NCI-H2196 (cell line): ENCODE data around the gene CEBPA.

Experiments
- DNase-seq: peaks from one replicate; lab custom pipeline; 2025; ENCODE audit not compliant: unreplicated experiment; lab: John Stamatoyannopoulos, UW

Gene CEBPA

DNA sequence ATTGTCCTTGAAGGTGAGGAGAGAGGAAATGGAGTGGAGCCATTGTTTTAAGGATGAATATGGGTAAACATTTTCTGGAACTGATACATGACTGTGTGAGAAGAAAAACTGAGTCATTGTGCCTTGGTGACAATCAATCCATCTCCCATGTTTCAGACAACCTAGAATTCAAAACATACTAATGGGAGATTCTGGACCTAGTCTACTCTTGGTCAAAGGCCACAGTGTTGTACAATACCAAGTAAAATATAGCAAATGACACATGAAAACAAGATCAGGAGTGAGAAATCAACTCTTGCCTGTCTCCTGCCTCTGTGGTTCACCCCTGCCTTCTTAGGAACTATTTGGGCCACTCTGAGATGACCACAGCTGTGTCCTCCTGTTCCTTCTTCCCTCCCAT lies 13.1 kb downstream of the CEBPA start:
- no peak for DNase-seq

DNA sequence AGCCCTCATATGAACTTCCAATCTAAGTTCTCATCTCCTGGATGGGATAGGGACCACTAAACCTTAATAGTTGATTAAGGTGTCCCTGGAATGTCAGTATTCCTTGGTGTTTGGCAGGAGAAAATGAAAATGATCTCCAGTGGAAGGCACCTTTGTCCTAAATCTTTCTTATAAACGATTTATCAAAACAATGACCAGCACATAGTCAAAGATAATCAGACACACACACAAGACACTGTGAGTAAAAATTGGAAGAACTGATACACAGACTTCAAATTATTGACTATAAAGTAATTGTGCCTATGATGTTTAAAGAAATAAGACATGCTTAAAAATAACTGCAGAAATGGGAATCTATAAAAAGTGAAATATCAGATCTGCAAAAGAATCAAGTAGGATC lies 13.7 kb downstream of the CEBPA start:
- no peak for DNase-seq

DNA sequence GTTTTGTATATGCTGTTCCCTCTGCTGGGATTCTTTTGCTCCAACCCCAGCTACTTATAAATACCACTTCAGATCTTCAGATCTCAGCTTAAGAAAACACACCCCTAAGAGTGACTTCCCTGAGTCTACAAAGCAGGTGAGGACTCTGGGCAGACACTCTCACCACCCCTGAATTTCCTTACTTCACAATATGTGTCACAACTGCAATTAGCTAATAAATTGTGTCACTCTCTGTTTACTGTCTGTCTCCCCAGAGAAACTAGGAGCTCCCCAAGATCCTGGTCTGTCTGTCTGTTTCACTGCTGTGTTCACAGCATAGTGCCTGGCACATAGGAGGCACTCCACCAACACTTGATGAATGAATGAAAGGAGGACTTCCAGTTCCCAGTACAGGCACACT lies 14.4 kb downstream of the CEBPA start:
- no peak for DNase-seq

DNA sequence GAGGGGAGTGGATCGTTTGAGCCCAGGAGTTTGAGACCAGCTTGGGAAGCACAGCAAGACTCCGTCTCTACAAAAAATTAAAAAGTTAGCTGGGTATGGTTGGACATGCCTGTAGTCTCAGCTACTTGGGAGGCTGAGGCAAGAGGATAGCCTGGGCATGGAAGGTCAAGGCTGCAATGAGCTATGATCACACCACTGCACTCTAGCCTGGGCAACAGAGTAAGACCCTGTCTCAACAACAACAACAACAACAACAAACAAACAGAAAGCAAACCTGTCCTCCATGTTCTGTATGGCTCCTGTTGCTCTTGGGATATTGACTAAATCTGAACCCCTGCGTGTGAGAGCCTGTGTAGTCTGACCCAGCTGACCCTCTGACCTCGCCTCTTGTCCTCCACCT lies 14.9 kb downstream of the CEBPA start:
- DNase-seq: no peak

DNA sequence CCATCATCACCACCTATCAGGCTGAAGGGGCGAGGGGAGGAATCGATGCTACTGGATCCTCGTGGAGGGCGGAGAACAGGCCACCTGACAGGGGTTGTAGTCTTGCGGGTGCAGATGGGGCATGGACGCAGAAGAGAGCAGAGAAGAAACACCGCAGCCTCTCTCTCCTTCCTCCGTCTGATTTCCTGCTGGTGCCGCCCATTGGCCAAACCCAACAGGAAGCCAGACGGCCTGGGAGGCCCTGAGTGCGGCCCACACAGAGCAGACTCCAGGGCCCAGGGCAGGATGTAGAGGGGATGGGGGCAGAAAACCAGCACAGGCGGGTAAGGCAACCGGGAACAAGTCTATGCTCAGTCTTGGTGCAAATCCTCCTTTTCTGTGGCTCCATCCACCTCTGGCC lies 15.4 kb downstream of the CEBPA start:
- DNase-seq: no peak

DNA sequence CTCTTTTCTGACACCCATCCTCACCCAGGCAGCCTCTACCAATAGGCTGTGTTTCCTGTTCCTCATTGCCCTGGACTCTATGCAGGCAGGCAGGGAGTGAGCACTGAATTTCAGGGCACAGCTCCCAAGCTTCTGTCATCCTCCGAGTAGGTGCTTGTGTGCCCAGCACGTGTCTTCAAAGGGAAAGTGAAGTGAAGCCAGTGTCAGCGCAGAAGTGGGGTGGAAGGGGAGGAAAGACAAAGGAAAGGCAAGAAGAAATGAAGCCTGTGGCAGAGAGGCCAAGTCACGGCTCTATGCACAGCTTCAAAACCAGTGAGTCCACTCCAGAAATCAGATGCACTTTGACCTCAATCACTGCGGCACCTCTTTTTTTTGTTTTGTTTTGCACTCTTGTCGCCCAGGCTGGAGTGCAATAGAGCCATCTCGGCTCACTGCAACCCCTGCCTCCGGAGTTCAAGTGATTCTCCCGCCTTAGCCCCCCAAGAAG lies 16.9 kb downstream of the CEBPA start:
- DNase-seq: no peak

DNA sequence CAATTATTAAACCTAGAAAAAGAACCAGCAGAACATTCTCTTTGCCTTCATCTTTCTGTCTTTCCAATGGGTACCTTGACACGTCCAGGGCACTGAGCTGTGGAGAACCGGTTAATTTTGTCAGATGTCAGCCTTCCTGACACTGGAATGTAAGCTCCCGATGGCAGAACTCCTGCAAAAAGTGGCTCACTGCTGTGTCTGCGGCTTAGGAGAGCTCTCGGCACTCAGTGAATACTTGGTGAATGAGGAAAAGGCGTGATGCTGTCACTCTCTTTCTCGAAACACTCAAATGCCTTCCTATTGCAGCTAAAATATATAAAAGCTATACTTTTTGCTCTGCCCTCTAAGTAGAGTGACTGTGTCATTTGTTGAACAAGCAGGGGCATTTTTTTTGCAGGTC lies 17.6 kb downstream of the CEBPA start:
- DNase-seq: no peak

DNA sequence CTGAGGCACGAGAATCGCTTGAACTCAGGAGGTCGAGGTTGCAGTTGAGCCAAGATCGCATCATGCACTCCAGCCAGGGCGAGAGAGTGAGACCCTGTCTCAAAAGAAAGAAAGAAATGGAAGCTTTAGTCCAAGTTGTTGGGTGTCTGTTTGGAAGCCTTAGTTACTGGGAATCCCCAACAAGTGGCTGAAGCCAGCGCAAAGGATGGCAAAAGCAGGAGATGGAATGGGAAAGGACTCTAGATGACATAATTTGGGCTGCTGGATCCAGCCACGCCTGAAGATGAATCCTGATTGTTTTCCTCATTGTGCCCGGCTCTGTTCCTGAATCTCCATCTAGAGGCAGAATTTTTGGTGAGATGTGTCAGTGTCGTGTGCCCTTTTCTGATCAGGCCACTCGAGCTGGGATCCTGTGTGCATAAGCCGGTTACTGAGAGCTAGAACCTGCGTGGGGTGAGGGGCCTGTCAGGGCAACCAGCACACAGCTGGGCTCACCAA lies 18.1 kb downstream of the CEBPA start:
- DNase-seq: no peak

DNA sequence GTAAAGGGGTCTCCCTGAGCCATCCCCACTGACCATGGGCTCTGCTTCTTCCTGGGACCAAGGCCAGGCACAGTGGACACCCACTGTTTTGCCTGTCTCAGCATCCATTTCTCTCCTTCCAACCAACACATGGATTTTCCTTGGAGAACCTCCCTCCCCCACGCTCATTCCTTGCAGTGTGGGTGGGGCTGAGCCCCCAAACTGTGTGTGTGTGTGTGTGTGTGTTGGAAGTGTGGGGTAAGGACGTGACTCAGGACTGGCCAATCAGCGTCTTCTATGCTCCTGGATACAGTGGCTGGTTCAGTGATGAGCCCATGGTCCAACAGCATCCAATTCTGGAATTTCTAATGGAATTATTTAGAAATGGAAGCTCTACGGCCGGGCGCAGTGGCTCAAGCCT lies 18.7 kb downstream of the CEBPA start:
- DNase-seq: no peak

DNA sequence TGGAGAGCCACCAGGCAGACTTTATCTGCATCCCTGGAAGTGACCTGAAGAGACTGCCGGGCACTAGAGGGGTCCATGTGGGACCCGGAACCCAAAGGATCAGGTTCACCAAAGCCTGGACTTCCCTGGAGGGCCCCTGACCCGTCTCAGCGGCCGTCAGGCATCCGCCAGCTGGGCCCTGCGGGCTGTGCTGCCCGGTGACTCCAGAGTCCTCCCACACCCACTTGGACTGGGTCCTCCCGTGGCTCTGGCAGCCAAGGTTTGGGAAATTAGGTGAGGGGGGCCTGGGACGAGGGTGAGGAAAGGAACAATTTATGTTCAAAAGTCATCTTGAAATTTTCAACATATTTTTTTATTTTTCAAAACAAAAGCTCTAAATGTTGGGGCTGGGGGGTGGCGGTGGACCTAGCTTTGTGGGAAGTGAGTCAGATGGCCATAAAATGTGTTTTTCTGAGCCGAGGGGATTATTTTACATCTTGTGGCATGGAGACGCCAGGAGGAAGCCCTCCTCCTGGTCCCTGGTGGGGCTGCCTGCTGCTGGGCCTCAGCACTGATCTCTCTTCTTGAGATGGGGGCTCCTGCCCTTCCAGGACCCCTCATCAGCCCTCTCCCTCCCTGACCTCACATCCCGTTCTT lies 20.2 kb downstream of the CEBPA start:
- no peak for DNase-seq

DNA sequence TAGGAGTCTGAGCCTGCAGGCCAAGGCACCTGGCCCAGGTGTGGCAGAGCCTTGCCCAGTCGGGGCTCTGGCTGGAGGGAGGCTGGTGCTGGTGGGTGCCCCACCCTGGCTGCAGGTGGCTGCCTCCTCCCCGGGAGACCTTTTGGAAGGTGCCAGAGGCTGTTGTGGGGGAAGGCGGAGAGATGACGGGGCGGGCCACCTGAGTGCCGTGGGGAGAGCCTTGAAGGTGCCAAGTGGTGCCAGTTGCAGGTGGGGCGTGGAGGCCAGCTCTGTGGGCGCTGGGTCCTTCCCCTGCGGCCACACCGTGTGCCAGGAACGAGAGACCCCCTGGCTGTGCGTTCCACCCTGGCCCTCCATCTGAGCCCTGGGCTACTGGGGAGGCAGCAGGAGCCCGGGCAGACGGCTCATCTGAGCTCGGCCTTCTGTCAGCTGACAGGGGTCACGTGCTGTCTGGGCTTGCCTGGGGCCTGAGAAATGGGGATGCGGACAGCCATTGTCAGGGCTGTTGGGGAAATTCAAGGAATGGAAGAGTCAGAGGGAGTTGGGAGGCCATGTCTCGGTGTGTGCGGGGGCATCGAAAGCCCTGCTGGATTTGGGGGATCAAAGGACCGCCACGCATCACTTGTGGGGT lies 20.9 kb downstream of the CEBPA start:
- DNase-seq: no peak

DNA sequence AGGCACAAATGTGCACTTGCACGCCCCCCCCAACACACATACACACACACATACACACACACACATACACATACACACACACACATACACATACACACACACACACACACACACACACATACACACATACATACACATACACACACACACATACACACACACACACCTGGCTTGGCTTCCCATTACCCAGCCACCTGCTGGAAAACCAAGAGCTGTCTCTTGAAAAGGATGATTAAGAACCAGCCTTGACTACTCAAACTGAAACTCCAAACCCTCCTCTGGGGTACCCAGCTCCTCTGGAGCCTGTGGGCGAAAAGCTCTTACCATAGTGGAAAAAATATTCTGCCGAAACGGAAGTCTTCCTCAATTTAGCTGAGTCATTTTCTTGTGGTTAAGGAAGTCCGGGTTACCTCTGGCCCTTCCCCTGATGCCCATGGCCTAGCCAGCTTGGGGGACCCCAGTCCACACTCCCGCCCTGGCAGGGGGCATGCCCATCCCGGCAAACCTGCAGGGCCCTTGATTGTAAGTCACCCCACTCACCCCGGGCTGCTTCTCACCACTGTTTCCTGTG lies 21.9 kb downstream of the CEBPA start:
- DNase-seq: no peak

DNA sequence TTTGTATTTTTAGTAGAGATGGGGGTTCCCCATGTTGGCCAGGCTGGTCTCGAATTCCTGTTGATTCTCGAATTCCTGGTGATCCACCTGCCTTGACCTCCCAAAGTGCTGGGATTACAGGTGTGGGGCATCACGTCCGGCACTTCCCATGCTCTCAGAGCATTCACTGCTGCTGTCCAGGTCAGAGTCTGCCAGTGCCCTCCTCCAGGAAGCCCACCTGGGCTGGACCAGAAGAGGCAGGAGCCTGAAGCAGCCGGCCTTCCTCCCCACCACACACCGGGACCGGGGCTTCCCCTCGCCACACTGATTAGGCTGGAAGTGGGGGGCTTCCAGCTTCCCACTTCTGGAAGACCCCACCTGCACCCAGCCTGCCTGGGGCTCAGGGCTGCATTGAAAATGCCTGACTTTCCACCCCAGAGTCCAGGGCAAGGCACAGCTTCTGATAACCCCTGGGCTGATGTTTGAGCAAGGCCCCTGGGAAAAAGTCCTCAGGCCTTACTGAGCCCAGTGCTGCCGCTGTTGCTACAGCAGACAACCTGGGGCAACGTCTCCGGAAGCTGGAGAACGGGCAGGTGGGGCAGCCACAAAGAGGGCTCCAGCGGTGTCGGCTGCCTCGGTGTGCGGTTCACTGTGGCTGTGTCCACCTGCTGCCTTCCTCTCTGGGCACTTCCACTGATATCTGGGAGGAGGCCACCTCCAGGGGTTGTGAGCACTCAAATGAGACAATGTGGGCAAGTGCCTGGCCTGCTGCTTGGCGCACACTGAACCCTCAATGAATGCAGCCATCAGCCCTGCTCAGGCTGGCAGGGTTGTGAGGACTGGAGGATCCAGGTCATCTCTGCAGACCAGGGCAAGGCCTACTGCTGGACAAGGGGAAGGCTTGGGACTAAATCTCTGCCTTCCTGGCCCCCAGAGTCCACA lies 22.6 kb downstream of the CEBPA start:
- no peak for DNase-seq

DNA sequence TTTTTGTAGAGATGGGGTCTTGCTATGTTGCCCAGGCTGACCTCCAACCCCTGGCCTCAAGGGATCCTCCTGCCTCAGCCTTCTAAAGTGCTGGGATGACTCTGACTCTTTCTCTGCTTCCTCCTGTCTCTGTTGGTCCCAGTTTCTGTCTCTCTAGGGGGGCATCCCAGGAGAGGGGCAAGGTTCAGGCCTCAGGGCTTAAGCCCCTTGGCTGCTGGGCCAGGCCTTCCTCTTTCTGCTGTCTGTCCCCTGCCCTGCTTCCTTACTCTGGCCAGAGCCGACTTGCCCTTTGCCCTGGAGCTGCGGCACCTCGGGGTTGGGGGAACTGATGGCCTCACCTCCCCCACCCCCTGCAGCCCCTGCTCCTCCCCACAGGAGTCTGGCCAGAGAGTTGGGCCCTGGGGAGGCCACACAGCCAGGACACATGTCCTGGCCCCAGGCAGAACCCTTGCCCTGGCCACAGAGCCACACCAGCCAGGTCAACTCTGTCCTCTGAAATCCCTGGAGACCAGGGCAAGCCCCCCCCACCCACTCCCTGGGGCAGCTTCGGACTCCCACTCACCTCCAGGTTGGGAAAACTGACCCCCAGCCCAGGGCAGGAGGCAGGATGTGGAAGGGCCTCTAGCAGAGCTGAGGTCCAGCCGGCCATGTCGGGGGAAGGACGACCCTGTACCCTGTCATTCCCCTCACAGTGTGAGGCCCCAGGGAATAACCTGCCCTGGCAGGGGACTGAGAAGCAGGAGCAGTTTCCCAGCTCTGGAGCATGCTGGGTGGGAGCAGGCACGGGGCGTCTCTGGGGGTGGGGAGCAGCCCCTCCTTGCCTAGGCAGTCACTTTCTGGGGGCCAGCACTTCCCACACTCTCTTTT lies 23.7 kb downstream of the CEBPA start:
- DNase-seq: no peak

DNA sequence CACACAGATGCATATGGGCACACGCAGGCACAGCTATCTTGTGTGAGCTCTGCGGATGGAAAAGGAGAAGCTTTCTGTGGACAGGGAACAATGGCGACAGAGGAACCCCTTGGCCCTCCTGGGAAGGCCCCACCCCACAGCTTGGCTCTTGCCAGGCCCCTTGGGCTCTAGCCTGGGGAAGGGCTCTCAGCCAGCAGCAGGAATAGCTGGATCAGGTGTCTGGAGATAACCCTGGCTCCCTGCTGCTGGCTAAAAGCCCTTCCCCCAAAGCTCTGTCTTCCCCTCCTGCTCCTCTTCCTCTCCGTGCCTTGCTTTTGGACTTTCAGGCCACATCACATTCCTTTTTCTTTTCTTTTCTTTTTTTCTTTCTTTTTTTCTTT lies 24.3 kb downstream of the CEBPA start:
- DNase-seq: no peak

DNA sequence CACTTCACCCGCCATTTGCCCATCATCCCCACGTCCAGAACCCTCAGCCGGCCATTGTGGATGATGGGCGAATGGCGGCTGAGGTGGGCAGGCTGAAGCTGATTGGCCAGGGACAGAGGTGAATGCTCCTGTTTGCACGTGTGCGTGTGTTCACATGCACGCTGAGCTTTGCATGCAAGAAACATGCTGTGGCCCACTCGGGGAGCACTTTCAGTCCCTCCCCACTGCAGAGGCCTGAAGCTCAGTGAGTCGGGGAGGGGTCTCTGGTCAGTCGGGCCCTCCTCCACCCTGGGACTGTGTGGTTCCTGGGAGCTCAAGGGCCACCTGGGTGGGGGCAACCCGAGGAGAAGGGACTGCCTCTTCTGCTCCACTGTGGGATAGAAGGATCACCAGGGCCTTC lies 24.9 kb downstream of the CEBPA start:
- no peak for DNase-seq

DNA sequence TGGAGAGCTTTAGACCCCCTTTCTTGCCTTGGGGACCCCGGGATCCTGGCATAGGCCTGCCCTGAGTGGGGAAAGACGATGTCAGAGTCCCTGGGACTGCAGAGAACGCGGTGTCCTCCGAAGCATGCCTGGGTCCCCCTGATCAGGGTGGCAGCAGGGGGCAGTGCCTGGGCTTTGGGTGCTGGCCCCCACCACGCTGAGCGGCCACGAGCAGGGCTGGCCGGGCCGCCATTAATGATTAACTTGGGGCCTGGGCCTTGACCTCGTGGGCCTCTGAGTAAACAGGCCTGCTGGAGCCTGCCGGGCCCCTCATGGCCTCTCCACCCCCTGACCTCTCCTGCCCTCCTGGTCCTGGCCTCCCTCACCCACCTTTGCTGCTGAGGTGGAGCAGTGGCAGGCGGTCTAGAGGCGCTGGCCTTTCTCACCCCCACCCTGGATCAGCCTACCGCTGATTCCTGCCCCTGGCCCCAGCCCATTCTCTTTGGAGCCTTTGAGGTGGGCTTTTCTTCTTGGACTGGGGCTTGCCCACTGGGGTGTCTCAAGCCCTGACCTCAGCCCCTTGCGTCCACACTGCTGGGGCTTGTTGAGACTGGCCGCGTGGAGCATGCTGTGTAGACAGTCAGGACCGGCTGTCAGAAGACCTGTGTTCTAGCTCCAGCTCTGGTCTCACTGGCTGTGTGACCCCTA lies 26.3 kb downstream of the CEBPA start:
- no peak for DNase-seq

DNA sequence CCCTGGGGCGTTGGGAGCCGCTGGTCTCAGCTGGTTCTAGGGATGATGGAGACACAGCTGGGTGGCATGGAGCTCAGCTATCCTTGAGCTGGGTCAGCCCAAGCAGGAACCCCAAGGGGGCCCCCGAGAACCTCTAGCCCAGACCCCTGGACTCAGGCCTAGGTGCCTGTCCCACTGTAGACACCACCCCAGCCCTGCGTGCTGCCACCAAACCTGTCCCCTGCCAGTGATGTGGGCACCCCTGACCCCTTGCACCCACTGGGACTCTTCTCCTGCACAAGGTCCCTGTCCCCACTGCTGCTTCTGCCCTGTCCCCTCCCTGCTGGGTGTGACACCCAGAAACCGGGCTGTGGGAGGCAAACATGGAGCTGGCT lies 26.8 kb downstream of the CEBPA start:
- no peak for DNase-seq

DNA sequence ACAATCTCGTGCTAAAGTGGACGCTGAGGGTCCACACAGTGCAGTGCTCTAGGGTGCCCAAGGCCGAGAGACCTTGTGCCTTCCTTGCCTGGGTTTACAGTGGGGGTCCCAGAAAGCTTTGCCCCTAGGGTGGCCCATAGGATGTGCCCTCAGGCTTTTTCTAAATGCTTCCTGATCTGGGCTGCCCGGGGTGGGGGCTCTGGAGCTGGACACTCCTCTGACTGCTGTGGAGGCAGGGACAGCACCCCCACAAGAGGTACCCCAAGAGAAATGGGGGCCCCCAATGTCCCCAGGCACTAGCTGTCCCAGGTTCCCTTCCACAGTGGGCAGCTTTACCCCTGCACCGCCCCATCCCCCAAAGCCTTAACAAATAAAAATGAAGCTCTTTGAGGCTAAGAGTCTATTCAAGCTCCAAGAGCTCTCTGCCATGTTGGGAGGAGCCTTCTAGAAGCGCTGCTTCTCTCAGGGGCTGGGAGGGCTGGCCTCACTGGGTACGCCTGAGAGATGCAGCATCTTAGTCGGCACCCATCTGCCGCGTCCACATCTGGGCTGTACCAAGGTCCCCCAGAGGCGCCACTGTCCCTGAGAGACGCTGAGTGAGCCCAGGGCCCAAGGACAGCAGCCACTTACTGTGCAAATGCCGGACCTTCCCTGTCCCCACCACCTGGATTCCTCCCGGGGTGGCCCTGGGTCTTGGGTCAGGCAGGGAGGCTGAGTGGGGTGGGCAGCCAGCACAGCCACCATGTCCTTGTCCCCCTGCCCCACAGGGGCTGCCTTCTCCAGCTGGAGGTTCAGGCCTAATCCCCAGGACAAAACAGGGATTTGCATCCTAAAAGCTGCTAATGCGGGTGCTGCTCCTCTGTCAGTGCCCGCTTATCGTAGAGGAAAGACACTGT lies 27.4 kb downstream of the CEBPA start:
- no peak for DNase-seq
